Esophagus squamous epithelium (tissue), 4 donors: Measurements from ENCODE around the gene BET1L.

Experiments used
- CTCF ChIP-seq, 6 experiments: fragments of 450-650 bp in 4 of 6; fragments of 200-600 bp in 2 of 6; sonication (generic) in 2 of 6; IDR thresholded peaks; one replicate each; pipeline ENCODE4 v1.5.1; 2016 to 2019; ENCODE audit warnings: antibody characterized with exemption in 6 of 6, mild to moderate bottlenecking in 4 of 6, moderate library complexity in 4 of 6
- POLR2A ChIP-seq, 4 donors: fragments of 450-650 bp; IDR thresholded peaks; one replicate each; pipeline ENCODE4 v1.6.1; 2017; ENCODE audit warnings: antibody characterized with exemption in 4 of 4, mild to moderate bottlenecking in 4 of 4, moderate library complexity in 3 of 4

DNA sequence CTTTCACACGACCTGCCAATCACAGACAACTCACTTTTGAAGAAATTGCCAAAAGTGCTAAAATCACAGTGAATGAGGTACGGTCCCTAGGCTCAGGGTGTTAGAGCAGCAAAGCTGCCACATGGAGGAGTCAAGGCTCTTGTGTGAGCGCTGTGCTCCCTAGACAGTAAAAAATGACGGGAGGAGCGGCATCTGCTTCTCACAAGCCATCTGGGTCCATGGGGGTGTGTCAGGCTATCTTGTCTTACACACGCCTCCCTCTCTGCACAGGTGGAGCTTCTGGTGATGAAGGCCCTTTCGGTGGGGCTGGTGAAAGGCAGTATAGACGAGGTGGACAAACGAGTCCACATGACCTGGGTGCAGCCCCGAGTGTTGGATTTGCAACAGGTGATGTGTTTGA lies 44.4 kb upstream of the BET1L start:
- no peak for TF ChIP-seq CTCF (IDR thresholded peaks at IDR 0.05)
- no peak for TF ChIP-seq POLR2A (IDR thresholded peaks at IDR 0.05)
